Stimulated activated CD8-positive, alpha-beta memory T cell treated with anti-CD3 and anti-CD28 coated beads, Interleukin-15, amount 100 ng/mL, for 24 hours (primary cell): ENCODE results near the gene RELN.
"Not testable (repeated sequence)": the region's sequence is repeated elsewhere in the genome, so short reads cannot be mapped to it uniquely, and the experiment has no call there.

Experiments used
- DNase-seq: peaks from one replicate; pipeline ENCODE4 v3.0.0-alpha.2; 2020; ENCODE audit warnings: low read depth

RELN gene

DNA sequence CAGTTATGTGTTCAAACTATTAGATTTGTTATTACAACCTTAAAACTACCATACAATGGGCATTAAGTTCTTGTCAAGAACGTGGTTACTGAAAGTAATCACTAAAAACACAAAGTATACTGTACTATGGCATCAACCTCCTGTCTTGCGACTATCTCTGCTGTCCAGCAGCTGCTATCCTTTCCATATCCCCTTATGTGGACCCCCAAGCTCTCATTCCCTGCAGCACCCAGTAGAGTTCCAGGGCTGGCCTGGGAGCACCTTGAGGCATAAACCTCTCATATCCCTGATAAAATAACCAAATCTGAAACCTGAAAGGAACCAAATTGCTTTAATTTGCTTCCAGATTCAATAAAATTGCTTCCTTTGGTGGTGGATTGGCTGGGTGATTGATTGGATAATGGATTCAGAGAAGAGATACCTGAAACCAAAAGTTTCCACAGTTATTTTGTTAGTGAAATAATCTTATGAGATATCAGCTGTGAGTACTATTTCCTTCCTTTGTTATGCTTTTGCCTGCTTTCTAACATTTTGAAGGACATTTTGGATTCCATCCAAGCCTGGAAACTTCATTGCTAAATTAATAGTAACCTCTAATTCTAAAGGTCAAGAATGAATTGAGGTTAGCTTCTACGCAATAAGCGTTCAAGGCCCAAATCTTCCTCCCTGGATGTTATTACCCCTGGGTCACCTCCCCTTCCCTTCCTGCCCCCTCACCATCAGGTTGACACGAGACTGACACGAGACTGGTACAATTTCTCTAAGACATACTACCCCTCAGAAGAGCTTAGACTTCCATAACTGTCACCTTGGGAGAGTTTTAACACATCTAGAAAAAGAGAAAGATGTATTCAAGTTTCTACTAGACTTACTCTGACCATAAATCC lies 48.8 kb downstream of the RELN start:
- DNase-seq: no peak

DNA sequence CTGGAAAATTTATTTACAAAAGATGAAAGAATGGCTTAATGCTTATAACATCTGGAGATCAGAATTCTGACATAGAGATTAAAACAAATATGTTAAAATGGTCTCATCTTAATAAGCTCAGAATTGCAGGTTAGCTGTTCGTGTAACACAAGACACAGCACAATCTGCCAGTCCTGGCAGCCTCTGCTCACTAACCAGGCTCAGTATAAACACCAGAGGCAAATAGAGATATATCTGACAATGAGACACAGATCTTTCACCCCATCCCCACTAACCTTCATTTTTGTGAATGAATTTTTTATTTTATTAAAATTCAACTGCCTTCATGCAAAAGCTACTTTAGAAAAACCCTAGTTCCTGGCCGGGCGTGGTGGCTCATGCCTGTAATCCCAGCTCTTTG lies 51.8 kb downstream of the RELN start:
- no peak for DNase-seq

DNA sequence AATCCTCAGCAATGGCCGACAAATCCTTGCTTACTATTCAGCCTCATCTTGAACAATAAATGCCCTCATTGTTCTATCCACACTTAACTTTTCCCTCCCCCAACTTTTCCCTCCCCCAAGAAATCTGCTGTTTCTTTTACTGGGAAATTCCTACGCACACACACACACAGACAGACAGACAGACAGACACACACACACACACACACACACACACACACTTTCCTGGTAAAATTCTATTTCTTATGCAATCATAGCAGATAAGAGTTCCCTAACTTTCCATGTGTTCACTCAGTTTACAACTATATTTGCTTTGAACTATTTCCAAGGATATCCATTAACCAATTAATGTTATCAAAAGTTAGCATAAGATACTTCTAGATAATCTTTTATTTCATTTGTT lies 52.9 kb downstream of the RELN start:
- no peak for DNase-seq

DNA sequence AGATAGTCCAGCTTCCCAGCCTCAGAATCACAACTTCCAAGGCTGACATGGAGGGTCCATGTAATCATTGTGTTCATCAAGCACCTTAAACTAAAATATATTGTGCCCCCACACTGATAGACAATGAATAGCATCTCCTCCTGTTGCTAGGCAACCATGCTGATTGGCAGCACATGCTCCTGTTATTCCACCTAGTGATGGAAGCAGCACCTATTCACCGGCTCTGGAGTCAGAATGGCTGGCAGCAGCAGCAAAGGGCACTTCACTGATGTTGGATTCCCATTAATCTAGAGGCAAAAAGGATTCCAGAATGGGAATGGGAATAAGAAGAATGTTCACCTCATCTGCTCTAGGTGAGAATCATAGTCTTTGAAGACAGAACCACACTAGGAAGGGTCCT lies 55.0 kb downstream of the RELN start:
- DNase-seq: no peak

DNA sequence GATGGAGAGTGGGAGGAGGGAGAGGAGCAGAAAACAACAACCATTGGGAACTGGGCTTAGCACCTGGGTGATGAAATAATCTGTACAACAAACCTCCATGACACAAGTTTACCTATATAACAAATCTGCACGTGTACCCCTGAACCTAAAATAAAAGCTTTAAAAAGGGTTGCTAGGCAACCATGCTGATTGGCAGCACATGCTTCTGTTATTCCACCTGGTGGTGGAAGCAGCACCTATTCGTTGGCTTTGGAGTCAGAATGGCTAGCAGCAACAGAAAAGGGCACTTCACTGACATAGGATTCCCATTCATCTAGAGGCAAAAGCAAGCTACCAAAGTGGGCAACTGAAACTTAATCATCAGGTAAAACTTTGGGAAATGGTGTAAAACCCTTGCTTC lies 57.1 kb downstream of the RELN start:
- no peak for DNase-seq

DNA sequence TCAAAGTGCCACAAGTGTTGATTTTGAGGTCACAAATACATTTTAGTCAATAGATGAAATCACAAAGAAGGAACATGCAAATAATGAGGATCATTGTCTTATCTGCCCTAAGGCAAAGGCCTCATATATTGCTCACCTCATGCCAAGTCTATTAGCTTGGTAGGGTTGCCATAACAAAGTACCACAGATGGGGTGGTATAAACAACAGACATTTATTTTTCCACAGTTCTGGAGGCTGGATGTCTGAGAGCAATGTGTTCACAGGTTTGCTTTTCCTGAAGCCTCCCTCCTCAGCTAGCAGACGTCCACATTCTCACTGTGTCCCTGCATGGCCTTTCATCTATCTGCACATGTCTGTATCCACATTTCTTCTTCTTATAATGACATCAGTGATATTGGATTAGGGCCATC lies 59.6 kb downstream of the RELN start:
- no peak for DNase-seq

DNA sequence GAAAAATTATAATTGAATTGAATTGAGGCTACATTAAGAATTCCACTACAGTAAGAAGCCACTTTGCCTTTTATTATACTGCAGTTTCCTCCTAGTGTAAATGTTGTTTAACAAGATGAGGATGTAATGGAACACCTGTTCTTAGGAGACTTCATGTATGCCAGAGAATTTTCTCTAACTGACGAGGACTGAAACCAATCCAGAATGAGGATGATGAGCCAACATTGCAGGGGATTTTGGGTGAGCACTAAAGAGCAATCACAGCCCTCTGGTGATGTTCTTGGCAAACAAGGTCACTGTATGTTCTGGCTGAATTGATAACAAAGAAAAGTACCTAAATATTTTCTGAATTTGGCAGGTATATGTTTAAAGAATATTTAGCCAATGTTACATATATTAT lies 60.9 kb downstream of the RELN start:
- DNase-seq: no peak

DNA sequence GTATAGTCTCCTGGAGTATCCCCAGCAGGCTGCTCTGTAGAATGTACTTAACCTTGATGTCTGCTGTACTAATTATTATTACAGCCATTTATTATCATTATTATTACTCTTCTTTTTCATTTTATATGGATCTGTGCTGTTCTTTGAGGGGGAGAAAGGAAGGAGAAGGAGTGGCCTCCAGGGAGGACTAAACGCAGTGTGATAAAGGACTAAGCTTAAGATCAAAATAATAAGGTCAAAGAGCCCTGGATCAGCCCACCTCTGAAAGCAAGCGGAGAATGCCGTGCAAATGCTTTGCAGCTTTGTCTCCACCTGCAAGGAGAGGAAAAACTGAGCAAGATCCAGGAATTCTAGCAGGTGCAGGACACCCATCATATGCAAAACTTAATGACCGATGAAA lies 65.3 kb downstream of the RELN start:
- DNase-seq: no peak

DNA sequence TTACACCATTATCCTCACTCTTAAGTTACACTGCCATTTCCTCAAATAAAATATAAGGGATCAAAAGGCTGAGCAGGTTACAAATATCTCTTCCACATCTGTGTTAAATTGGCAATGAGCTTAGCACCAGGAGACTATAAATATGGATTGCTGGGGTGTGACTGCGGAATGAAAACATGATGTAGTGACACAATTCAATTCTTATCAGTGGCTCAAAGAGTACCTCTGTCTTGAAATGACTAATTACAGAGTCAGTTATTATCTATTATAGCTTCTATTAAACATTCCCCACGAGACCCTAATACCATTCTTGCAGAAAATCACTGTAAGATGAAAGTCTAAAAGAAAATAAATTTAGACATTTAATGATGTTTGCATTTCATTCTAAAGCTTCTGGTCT lies 67.1 kb downstream of the RELN start:
- DNase-seq: no peak

DNA sequence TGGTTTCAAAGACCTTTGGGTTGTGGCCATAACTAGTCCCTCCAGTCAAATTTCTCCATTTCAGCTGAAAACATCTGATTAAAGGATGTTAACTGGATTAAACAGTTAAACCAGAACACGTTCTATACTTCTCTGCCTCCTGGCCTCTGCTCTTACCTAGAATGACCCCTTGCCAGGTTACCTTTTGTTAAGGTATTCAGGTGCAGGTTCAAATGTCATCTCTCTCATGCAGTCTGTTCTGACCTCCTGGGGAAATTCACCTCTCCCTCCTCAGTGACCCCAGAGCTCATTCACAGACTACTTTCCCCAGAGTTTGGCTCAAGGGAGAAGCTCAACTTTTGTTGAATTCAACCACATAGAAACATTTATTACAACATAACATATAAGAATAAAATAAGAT lies 67.8 kb downstream of the RELN start:
- DNase-seq: no peak

DNA sequence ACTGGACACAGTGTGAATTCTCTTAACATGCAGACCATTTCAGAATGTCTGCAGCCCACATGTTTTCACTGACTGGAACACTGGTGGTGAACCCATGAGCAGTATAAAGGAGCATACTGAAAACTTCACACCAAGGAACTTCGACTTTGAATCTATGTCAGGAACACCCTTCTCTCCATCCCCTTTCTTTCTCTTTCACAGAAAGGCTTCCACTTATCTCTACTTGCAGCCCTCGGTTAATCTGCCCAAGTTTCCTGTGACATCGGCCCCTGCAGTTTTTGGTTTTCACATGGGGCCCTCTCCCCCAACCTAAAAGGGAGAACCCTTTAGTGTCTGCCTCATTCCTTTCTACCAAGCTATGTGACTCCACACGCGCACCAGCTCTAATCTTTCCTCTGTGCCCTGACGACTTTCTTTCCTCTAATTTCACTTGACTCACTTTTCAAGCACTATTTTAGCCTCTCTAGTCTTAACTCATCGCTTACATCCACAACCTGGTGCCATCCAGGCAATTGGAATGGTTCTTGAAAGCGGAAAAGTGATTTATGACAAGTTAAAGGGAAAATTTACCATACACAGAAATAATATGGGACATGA lies 70.1 kb downstream of the RELN start:
- no peak for DNase-seq

DNA sequence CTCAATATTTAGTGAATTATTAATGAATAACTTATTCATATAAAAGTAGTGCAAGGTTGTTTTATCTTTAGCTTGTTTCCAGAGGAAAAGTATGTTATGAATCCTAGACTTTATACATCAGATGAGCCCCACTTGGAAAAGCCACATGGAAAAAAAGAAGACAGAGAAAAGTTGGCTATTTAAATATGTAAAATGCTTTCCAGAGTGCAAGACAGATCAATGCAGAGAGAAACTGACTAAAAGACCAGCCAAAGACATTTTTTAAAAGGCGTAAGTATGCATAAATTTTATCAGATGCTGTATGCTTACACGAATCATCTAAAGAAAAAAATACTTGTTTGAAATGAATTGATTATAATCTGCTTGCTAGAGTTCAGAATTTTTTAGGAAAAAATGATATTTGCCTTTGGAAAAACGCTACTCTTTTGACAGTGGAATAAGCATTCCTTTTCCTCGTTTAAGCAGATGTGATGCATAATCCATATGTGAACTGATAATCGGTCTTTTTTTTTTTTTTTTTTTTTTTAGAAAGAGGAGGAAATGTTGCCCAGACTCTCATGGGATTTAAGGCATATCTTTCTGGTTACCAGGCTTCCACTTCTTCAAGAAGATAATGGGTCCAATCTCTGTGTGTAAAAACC lies 70.7 kb downstream of the RELN start:
- no peak for DNase-seq

DNA sequence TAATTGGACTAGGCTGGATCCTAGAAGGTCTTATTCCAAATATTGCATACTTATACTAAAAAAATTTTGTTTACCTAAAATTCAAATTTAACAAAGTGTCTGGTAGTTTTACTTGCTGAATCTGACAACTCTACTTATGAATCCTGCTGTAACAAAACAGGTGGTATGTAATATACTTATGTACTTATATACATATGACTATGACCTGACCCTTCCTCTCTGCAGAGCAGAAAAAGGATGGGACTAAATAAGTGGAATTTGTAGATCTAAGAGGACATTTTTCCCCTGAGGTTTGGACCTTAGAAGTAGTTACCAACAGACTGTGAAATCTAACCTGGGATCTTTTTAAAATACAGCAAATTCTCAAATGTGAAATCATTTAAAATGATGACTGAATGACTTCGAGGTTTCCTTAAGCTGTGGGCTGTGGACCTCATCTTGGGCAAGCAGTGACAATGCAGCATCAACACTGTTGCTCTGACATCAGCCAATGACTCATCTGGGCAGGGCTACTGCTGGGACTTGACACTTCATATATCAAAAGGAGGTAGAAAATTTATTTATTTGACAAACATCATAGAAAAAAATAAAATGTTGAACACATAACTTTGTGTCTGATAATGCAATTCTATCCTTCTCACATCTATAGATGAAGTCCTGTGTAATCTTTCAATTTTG lies 73.6 kb downstream of the RELN start:
- DNase-seq: no peak

DNA sequence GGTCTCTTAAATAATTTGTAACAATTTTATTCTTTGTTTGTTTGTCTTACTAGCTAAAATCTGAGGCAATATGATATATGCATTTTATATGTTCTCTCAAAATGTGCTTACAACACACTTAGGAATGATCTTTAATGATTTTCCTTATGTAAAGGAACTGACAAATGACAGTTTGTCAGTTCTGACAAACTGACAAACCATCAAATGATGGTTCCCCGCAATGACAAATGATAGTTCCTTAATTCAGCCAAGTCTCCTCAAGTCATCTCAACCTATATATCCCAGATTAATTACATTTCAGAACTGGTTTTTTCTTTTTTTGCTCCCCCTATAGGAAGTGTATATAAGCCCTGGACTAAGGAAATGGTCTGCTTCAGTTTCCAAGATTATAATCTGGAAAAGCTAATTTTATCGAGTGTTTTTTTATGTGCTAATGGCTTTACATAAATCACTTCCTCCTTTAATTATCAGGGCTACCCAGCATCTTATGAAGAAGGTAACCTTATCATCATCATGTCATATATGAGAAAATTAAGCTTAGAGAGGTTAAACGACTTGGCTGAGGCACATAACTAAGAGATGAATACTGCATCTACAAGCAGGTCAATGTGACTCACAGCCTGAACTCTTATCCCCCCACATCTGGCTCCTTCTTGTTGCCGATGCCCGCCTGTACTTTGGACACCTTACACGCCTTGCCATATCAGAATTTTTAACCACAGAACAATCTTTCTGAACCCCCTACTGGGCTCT lies 75.1 kb downstream of the RELN start:
- DNase-seq: no peak

DNA sequence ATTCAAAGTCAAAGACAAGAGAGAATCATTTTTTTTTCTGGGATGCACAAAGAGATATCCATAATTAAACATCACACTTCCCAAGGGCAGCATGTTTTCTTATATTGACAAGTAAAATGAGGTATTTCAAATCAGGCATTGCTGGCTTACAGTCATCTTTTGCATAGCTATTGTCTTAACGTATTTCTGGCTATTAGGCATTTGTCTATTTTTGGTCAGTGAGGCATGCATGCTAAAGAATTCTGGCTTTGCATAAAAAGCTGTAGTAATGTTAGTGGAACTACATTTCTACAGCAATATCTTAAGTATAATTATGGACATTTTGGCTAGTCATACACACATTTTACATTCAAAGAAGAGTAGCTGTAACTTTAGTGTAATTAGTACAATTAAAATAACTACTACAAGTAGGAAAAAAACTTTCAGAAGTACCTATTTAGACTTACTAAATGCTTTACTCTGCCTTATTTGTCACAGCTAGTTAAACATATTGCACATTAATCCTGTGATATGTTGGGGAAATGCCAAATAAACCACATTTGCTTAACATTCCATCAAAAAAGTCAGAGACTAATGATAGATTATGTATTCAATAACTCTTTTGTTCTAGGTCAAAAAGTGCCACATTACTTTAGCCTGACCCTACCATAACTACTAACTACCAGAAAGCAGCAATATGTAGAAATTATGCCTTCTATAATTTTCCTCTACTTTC lies 76.4 kb downstream of the RELN start:
- no peak for DNase-seq

DNA sequence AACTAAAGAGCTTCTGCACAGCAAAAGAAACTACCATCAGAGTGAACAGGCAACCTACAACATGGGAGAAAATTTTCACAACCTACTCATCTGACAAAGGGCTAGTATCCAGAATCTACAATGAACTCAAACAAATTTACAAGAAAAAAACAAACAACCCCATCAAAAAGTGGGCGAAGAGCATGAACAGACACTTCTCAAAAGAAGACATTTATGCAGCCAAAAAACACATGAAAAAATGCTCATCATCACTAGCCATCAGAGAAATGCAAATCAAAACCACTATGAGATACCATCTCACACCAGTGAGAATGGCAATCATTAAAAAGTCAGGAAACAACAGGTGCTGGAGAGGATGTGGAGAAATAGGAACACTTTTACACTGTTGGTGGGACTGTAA lies 78.4 kb downstream of the RELN start:
- not testable (repeated sequence) for DNase-seq

DNA sequence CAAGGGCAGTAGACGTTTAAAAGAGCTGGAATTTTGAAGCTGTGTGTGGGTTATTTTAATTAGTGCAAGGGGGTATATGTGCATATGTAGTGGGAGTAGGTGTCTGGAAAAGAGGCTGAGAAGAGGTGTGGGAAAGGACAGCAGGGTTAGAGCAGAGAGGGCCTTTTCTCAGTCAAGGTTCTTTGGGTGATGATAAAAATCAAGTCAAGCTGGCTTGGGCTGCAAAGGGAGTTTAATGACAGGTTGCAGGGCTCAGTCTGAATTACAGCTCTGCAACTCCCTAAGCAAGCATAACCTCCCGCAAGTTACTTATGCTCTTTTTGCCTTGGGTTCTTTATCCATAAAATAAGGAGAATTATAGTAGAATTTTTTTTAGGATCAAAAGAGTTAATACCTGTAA lies 83.5 kb downstream of the RELN start:
- DNase-seq: no peak

DNA sequence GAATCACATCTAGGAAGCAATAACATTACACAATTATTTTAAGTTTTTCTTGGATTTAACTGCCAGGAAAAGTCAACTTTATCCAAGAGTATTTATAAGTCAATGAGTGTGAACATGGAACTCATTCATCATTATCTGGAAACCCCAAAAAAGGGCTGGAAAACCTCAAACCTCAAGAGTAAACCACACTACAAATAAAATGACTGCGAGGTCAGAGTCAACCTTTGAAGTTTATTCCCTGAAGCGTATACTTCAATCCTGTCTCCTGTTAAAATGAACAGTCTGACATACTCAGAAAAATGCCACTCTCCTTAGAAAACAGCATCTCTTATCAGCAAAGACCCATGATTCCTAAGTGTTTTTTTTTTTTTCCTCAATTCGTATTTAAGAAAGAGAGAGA lies 86.5 kb downstream of the RELN start:
- DNase-seq: no peak

DNA sequence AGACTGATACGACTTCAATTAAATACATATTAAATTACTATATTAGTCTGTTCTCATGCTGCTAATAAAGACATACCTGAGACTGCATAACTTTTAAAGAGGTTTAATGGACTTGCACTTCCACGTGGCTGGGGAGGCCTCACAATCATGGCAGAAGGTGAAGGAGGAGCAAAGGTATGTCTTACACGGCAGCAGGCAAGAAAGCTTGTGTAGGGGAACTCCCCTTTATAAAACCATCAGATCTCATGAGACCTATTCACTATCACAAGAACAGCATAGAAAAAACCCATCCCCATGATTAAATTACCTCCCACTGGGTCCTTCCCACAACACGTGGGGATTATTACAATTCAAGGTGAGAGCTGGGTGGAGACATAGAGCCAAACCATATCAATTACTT lies 92.6 kb downstream of the RELN start:
- not testable (repeated sequence) for DNase-seq

DNA sequence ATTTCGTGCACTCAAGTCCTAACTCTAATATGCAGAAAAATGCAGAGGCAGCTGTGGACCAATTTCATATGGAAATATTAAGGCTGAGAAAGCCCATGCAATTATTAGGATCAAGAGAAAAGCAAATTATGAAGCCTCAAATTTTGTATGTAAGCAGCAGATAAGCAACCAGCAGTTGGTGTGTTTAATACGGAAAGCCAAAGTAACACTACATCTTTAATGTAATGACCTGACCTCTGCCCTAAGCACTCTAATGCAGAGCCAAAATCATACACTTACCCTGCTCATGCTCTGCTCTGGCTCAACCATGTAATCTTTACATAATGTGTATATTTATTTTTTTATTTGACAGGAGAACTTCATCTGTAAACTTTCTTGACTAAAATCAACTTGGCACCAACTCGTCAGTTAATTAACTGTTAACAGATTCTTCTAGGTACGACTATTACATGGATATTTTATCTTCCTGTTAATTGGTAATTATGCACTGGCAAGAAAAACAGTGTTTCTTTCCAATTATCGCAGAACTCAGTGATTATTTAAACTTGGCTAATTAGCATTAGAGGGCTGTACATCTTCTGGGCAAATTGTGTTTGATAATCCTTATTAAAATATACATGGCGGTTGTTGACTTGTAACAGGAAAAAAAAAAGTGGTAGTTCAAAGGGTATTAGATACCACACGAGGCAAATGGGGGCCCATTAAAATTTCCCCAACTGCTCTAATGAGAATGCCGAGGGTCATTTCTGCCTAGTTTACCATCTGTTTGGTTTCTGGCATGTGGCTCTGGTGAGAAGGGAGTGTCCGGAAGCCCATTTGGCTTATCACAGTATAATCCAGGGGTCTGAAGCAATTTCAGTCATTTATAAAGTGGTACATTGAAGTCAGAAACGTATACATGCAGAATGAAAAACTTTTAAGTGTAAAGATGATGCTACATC lies 94.5 kb downstream of the RELN start:
- no peak for DNase-seq
